CD14-positive monocyte (primary cell): Measurements from ENCODE around the gene TMCO5A. TPM values are rescaled to one million over a fixed set of nuclear protein-coding genes. Genes with fewer than 3 reads are reported as not detected.

Experiments
- DNase-seq, 3 donors: peaks; one replicate each; pipeline ENCODE4 v3.0.0-alpha.2; 2011 to 2022
- H2AFZ ChIP-seq: 2 replicates; pipeline ENCODE4 v1.6.0; 2012; ENCODE audit warnings: mild to moderate bottlenecking, low read depth, low read length, inconsistent platforms; ENCODE audit not compliant: insufficient read depth, poor library complexity, severe bottlenecking
- H3K27ac ChIP-seq, 2 donors: 1 replicate in 1 of 2; 2 replicates in 1 of 2; pipeline ENCODE4 v1.5.1; 2012 to 2013; ENCODE audit warnings: low read length in 2 of 2, control low read depth in 1 of 2, inconsistent platforms in 1 of 2, low read depth in 1 of 2, mild to moderate bottlenecking in 1 of 2
- H3K27me3 ChIP-seq, 2 donors: one replicate each; pipeline versions ENCODE4 v1.6.0 to v1.6.1; 2011 to 2013; ENCODE audit warnings: low read length in 2 of 2; ENCODE audit not compliant: control insufficient read depth in 2 of 2, insufficient read depth in 2 of 2
- H3K36me3 ChIP-seq, 2 donors: replicated peaks in 1 of 2; 1 replicate in 1 of 2; 2 replicates in 1 of 2; pipeline versions ENCODE4 v1.5.1 to v1.6.1; 2012 to 2013; ENCODE audit warnings: low read length in 2 of 2, control low read depth in 1 of 2, inconsistent platforms in 1 of 2, mild to moderate bottlenecking in 1 of 2; ENCODE audit not compliant: insufficient read depth in 2 of 2, control insufficient read depth in 1 of 2
- H3K4me1 ChIP-seq, 2 donors: 1 replicate in 1 of 2; 2 replicates in 1 of 2; pipeline versions ENCODE4 v1.5.1 to v1.6.1; 2012 to 2013; ENCODE audit warnings: low read length in 2 of 2, control low read depth in 1 of 2, inconsistent platforms in 1 of 2, mild to moderate bottlenecking in 1 of 2, moderate library complexity in 1 of 2; ENCODE audit not compliant: insufficient read depth in 2 of 2, control insufficient read depth in 1 of 2
- H3K4me2 ChIP-seq: replicated peaks from 2 replicates; pipeline ENCODE3; 2012; ENCODE audit warnings: low read length, moderate library complexity, mild to moderate bottlenecking; ENCODE audit not compliant: poor library complexity, severe bottlenecking; ENCODE audit errors: extremely low read depth
- H3K4me3 ChIP-seq, 3 experiments: fragments of 200-600 bp in 1 of 3; sonication (generic) in 1 of 3; replicated peaks in 1 of 3; 1 replicate in 2 of 3; 2 replicates in 1 of 3; pipeline ENCODE4 v1.5.1; 2011 to 2013; ENCODE audit warnings: low read length in 3 of 3, mild to moderate bottlenecking in 3 of 3, control low read depth in 2 of 3, low read depth in 2 of 3, inconsistent platforms in 1 of 3, moderate library complexity in 1 of 3
- H3K79me2 ChIP-seq: 2 replicates; pipeline ENCODE4 v1.6.0; 2012; ENCODE audit warnings: mild to moderate bottlenecking, control low read depth, inconsistent platforms, low read length, moderate library complexity; ENCODE audit not compliant: insufficient read depth
- H3K9ac ChIP-seq: 2 replicates; pipeline ENCODE4 v1.6.0; 2017; ENCODE audit warnings: low read length, mild to moderate bottlenecking; ENCODE audit not compliant: insufficient read depth, poor library complexity, severe bottlenecking
- H3K9me3 ChIP-seq, 2 donors: replicated peaks in 1 of 2; 1 replicate in 1 of 2; 2 replicates in 1 of 2; pipeline versions ENCODE4 v1.5.1 to v1.6.1; 2012 to 2013; ENCODE audit warnings: low read length in 2 of 2, control low read depth in 1 of 2; ENCODE audit not compliant: control insufficient read depth in 1 of 2, insufficient read depth in 1 of 2
- H4K20me1 ChIP-seq: 2 replicates; pipeline ENCODE4 v1.6.0; 2012; ENCODE audit warnings: mild to moderate bottlenecking, low read length, control low read depth, moderate library complexity; ENCODE audit not compliant: insufficient read depth
- H3K27ac Mint-ChIP-seq, 7 donors: one replicate each; pipeline ENCODE4 v1.8.0; 2020; ENCODE audit warnings: mild to moderate bottlenecking in 7 of 7, mixed read lengths in 7 of 7, moderate library complexity in 6 of 7, inconsistent platforms in 2 of 7
- H3K27me3 Mint-ChIP-seq, 3 donors: one replicate each; pipeline ENCODE4 v1.8.0; 2021 to 2022; ENCODE audit warnings: low read depth in 3 of 3, mild to moderate bottlenecking in 3 of 3, mixed read lengths in 3 of 3, moderate library complexity in 3 of 3, inconsistent platforms in 1 of 3
- H3K36me3 Mint-ChIP-seq, 2 donors: one replicate each; pipeline ENCODE4 v1.8.0; 2020; ENCODE audit warnings: mixed read lengths in 2 of 2, inconsistent platforms in 1 of 2, mild to moderate bottlenecking in 1 of 2
- H3K4me1 Mint-ChIP-seq: one replicate; pipeline ENCODE4 v1.8.0; 2020; ENCODE audit warnings: mild to moderate bottlenecking, mixed read lengths
- H3K4me3 Mint-ChIP-seq, 2 donors: one replicate each; pipeline ENCODE4 v1.8.0; 2020; ENCODE audit warnings: mild to moderate bottlenecking in 2 of 2, mixed read lengths in 2 of 2, moderate library complexity in 1 of 2
- H3K9me3 Mint-ChIP-seq, 7 donors: one replicate each; pipeline ENCODE4 v1.8.0; 2020 to 2022; ENCODE audit warnings: mixed read lengths in 7 of 7, mild to moderate bottlenecking in 6 of 7, moderate library complexity in 6 of 7, inconsistent platforms in 2 of 7
- whole genome bisulfite sequencing: methylation state at CpG from one replicate; pipeline ENCODE4 v1.1.5; 2013; ENCODE audit warnings: missing lambda C conversion rate; ENCODE audit not compliant: insufficient coverage; 5-methylcytosine and 5-hydroxymethylcytosine counted together
- intact Hi-C, 2 donors: fragments of 100-400 bp; cut with micrococcal nuclease; formaldehyde crosslinking; loops; one replicate each; pipeline versions ENCODE4 v1.15.0 to v1.15.1; 2023
- polyA minus RNA-seq: library from RNA; depleted of rRNA, polyadenylated mRNA; stranded (reverse); fragments of >200 nt; gene quantifications from 2 replicates; pipeline ENCODE4 v1.2.3, GENCODE V29; 2012
- polyA plus RNA-seq, 3 donors: library from polyadenylated mRNA; depleted of rRNA in 1 of 3; unstranded in 2 of 3; stranded (reverse) in 1 of 3; fragments of 300-500 nt in 2 of 3; fragments of >200 nt in 1 of 3; fragmentation: Illumina TruSeq in 2 of 3; gene quantifications; 1 replicate in 2 of 3; 2 replicates in 1 of 3; pipeline ENCODE4 v1.2.3, GENCODE V29; 2012 to 2021
- total RNA-seq, 12 experiments: library from RNA in 1 of 12; stranded (reverse) in 1 of 12; fragments of 120-200 nt in 1 of 12; gene quantifications; one replicate each; pipeline ENCODE4 v1.2.4 and lab custom pipeline; 2013 to 2026; ENCODE audit warnings: mixed read lengths in 6 of 12, inconsistent platforms in 1 of 12
- TF ChIP-seq, protein P1 (sequence below): fragments of 200-600 bp; IDR thresholded peaks from one replicate; pipeline ENCODE4 v1.8.0; 2022; ENCODE audit warnings: antibody characterized with exemption, mild to moderate bottlenecking

TMCO5A gene
- total RNA-seq (2013): not detected
- polyA plus RNA-seq (not detected), polyA minus RNA-seq (not detected in 2 replicates), total RNA-seq (lab: John Stamatoyannopoulos, UW) (0 to 2.3 (median 0.12) reads per million in 11 experiments)

DNA sequence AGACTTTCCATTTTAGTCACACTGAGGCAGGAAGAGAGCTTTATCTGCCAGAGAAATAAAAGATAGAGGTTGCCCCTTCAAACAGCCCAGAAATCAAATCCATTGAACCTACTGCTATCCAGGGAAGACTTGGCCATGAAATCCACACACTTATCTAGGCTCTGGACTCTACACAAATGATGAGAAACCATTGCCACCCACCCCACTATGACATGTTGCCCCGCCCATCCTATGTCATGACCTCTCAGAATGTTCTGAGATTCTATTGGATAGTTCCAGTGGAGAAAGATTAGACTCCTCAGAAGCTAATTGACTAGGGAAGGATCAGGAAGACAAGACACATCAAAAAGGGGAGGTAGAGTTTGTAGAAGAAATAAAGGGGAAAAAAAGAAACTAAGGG lies at the start of gene TMCO5A:
Gene TMCO5A, plus strand, starts transcription at position 301 of the 400 bp plus-strand sequence. CDS start 1,684 bp downstream, outside the sequence.
- H3K4me1 ChIP-seq: no peaks in the 10 kb centered on the region
- Mint-ChIP-seq H3K36me3 (no peaks in the 10 kb centered on the region), H3K27ac (no peak within 1 kb of the TSS), H3K27me3 (peaks cover 0 to 3% (median 2%) of the 10 kb centered on the region in 3 donors), H3K9me3 (peaks cover 2 to 5% (median 4%) of the 10 kb centered on the region in 7 donors), H3K4me1 (no peaks in the 10 kb centered on the region), H3K4me3 (no peak within 1 kb of the TSS)
- TF ChIP-seq, protein P1, sequence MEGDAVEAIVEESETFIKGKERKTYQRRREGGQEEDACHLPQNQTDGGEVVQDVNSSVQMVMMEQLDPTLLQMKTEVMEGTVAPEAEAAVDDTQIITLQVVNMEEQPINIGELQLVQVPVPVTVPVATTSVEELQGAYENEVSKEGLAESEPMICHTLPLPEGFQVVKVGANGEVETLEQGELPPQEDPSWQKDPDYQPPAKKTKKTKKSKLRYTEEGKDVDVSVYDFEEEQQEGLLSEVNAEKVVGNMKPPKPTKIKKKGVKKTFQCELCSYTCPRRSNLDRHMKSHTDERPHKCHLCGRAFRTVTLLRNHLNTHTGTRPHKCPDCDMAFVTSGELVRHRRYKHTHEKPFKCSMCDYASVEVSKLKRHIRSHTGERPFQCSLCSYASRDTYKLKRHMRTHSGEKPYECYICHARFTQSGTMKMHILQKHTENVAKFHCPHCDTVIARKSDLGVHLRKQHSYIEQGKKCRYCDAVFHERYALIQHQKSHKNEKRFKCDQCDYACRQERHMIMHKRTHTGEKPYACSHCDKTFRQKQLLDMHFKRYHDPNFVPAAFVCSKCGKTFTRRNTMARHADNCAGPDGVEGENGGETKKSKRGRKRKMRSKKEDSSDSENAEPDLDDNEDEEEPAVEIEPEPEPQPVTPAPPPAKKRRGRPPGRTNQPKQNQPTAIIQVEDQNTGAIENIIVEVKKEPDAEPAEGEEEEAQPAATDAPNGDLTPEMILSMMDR: no peak
- no peak for DNase-seq
- no peaks in the 10 kb centered on the region for H4K20me1 ChIP-seq
- H3K79me2 ChIP-seq: no peaks in the 10 kb centered on the region
- no peak within 1 kb of the TSS for H3K27ac ChIP-seq
- WGBS: no CpG with 5 or more reads among the region's 1 CpG
- H3K36me3 ChIP-seq: no peaks in the 10 kb centered on the region
- no peak within 1 kb of the TSS for H3K4me2 ChIP-seq
- H3K9ac ChIP-seq: no peak within 1 kb of the TSS
- H3K4me3 ChIP-seq: no peak within 1 kb of the TSS
- intact Hi-C loops: no loop called here
- no peaks in the 10 kb centered on the region for H3K27me3 ChIP-seq
- no peaks in the 10 kb centered on the region for H3K9me3 ChIP-seq
- no peak within 1 kb of the TSS for H2AFZ ChIP-seq

GRCh38 chr15:37885651-37886050 lies 48.8 kb upstream of the TMCO5A start:
- no peak overlapping the region for H3K9ac ChIP-seq
- no peaks in the 10 kb centered on the region for H3K4me1 ChIP-seq
- Mint-ChIP-seq H3K27ac (no peak overlapping the region), H3K36me3 (no peaks in the 10 kb centered on the region), H3K27me3 (peaks cover 2 to 4% (median 3%) of the 10 kb centered on the region in 3 donors), H3K9me3 (no peaks in the 10 kb centered on the region), H3K4me3 (no peak overlapping the region), H3K4me1 (no peaks in the 10 kb centered on the region)
- no peak overlapping the region for H3K27ac ChIP-seq
- DNase-seq: no peak
- H3K79me2 ChIP-seq: no peaks in the 10 kb centered on the region
- intact Hi-C loops: no loop called here
- TF ChIP-seq, protein P1: no peak
- no peak overlapping the region for H3K4me2 ChIP-seq
- no peaks in the 10 kb centered on the region for H4K20me1 ChIP-seq
- H3K36me3 ChIP-seq: no peaks in the 10 kb centered on the region
- H3K9me3 ChIP-seq: no peaks in the 10 kb centered on the region
- no peak overlapping the region for H2AFZ ChIP-seq
- no peak overlapping the region for H3K4me3 ChIP-seq
- no peaks in the 10 kb centered on the region for H3K27me3 ChIP-seq
